OCI-LY3 (cell line): ENCODE data around the gene SLFN5.

Experiments used
- EZH2phosphoT487 ChIP-seq: fragments of 200-600 bp; shearing (Covaris generic); IDR thresholded peaks from 2 replicates; pipeline ENCODE4 v1.6.1; 2018; ENCODE audit warnings: antibody characterized with exemption, mixed run types, low read depth
- TF ChIP-seq, protein P1 (sequence below): fragments of 200-600, 300-600 bp; sonication (generic); IDR thresholded peaks from 2 replicates; pipeline ENCODE4 v1.5.1; 2014; ENCODE audit warnings: antibody characterized with exemption, low read length, low read depth

DNA sequence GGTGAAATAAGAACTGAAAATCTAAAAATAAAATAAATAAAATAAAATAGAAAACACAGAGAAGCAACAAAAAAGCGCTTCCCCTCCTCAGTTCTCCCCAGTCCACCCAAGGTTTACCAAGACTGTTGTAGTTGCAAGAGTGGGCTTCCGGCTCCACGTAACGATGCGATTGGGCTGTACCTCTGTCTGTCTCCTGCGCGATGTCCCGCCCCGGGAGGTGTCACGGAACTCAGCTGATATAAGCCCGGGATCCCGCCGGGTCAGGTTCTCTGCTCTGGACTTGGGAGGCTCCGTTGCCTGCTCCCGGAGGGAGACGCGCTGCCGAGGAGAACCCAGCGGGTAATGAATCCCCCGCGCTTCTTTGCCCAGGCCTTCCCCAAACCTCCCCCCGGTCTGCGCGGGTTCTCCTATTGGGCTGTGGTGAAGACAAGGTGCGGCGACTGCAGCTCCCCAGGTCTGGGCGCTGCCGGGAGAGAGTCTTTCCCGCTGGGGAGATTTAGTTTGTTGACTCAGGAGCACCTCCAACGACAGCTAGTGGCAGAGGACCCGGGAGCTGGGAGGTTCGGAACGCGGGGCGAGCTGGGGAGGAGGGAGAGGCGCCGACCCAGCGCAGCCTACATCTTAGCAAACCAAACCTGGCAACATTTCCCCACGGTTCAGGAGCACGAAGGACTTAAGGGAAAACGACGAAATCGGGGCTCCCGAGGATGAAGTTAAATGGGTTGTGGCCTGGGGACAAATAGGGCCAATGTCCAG is at the start of gene SLFN5:
- TF ChIP-seq, protein P1, sequence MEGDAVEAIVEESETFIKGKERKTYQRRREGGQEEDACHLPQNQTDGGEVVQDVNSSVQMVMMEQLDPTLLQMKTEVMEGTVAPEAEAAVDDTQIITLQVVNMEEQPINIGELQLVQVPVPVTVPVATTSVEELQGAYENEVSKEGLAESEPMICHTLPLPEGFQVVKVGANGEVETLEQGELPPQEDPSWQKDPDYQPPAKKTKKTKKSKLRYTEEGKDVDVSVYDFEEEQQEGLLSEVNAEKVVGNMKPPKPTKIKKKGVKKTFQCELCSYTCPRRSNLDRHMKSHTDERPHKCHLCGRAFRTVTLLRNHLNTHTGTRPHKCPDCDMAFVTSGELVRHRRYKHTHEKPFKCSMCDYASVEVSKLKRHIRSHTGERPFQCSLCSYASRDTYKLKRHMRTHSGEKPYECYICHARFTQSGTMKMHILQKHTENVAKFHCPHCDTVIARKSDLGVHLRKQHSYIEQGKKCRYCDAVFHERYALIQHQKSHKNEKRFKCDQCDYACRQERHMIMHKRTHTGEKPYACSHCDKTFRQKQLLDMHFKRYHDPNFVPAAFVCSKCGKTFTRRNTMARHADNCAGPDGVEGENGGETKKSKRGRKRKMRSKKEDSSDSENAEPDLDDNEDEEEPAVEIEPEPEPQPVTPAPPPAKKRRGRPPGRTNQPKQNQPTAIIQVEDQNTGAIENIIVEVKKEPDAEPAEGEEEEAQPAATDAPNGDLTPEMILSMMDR: no peak
- TF ChIP-seq EZH2phosphoT487: no peak
